CD4-positive, CD25-positive, alpha-beta regulatory T cell (primary cell): ENCODE measurements around the gene NETO2. TPM values are rescaled to one million over a fixed set of nuclear protein-coding genes. Genes with fewer than 3 reads are reported as not detected.
"Not testable (repeated sequence)": the region's sequence is repeated elsewhere in the genome, so short reads cannot be mapped to it uniquely, and the experiment has no call there.

Experiments
- ATAC-seq, 2 donors: fragments of 150-1000 bp; cut with Tn5 transposase; one replicate each; pipeline ENCODE4 v1.10.0; 2021; ENCODE audit warnings: low read depth in 2 of 2, moderate number of reproducible peaks in 2 of 2, moderate library complexity in 1 of 2
- DNase-seq, 3 donors: peaks; one replicate each; pipeline versions ENCODE4 v3.0.0 to v3.0.0-alpha.2; 2012 to 2022; ENCODE audit warnings: mixed read lengths in 1 of 3
- H3K27ac ChIP-seq: one replicate; pipeline ENCODE4 v1.7.0; 2013; ENCODE audit warnings: mild to moderate bottlenecking, low read length; ENCODE audit not compliant: insufficient read depth, poor library complexity, severe bottlenecking
- H3K27me3 ChIP-seq: one replicate; pipeline ENCODE4 v1.7.0; 2013; ENCODE audit warnings: low read length; ENCODE audit not compliant: control insufficient read depth, insufficient read depth
- H3K36me3 ChIP-seq: one replicate; pipeline ENCODE4 v1.7.0; 2013; ENCODE audit warnings: mild to moderate bottlenecking, low read length, moderate library complexity; ENCODE audit not compliant: control insufficient read depth, insufficient read depth
- H3K4me1 ChIP-seq: 2 replicates; pipeline ENCODE4 v1.7.0; 2013; ENCODE audit warnings: mild to moderate bottlenecking, low read length; ENCODE audit not compliant: insufficient read depth, control insufficient read depth, poor library complexity, severe bottlenecking
- H3K4me3 ChIP-seq: one replicate; pipeline ENCODE4 v1.7.0; 2013; ENCODE audit warnings: low read depth, mild to moderate bottlenecking, low read length, moderate library complexity
- H3K9me3 ChIP-seq, 2 experiments: 1 replicate in 1 of 2; 2 replicates in 1 of 2; pipeline ENCODE4 v1.7.0; 2013; ENCODE audit warnings: low read length in 2 of 2, mild to moderate bottlenecking in 1 of 2, moderate library complexity in 1 of 2; ENCODE audit not compliant: control insufficient read depth in 2 of 2
- H3K27ac Mint-ChIP-seq, 3 donors: one replicate each; pipeline ENCODE4 v1.8.0; 2020 to 2022; ENCODE audit warnings: mild to moderate bottlenecking in 3 of 3, mixed read lengths in 3 of 3, moderate library complexity in 2 of 3
- H3K27me3 Mint-ChIP-seq: one replicate; pipeline ENCODE4 v1.8.0; 2022; ENCODE audit warnings: mild to moderate bottlenecking, mixed read lengths
- H3K36me3 Mint-ChIP-seq: one replicate; pipeline ENCODE4 v1.8.0; 2020; ENCODE audit warnings: mixed read lengths
- H3K4me1 Mint-ChIP-seq, 4 donors: one replicate each; pipeline ENCODE4 v1.8.0; 2020 to 2022; ENCODE audit warnings: mixed read lengths in 4 of 4, mild to moderate bottlenecking in 1 of 4
- H3K4me3 Mint-ChIP-seq, 4 donors: one replicate each; pipeline ENCODE4 v1.8.0; 2020 to 2022; ENCODE audit warnings: mild to moderate bottlenecking in 4 of 4, mixed read lengths in 4 of 4, moderate library complexity in 3 of 4
- H3K9me3 Mint-ChIP-seq, 7 donors: one replicate each; pipeline ENCODE4 v1.8.0; 2020 to 2022; ENCODE audit warnings: mixed read lengths in 7 of 7, mild to moderate bottlenecking in 3 of 7, moderate library complexity in 2 of 7
- polyA plus RNA-seq, 4 donors: library from polyadenylated mRNA; unstranded; fragments of 300-500 nt; fragmentation: Illumina TruSeq; gene quantifications; one replicate each; pipeline ENCODE4 v1.2.3, GENCODE V29; 2021
- total RNA-seq: library from RNA; stranded (reverse); gene quantifications from one replicate; pipeline ENCODE4 v1.2.3, GENCODE V29; 2022

NETO2 gene
- total and polyA plus RNA-seq, 5 donors from 2014 or later, result 4.6 to 9.2 (median 7.1) TPM

DNA sequence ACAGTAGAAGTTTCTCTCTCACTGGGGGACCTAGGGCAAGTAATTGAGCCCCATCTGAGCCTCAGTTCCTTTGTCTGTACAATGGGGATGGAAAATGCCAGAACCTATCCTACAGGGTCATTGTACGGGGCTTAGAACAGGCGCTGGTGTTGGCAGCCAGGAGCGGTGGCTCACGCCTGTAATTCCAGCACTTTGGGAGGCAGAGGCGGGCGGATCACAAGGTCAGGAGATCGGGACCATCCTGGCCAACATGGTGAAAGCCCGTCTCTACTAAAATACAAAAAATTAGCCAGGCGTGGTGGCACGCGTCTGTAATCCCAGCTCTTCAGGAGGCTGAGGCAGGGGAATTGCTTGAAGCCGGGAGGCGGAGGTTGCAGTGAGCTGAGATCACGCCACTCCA is 87.7 kb downstream of the NETO2 start:
- not testable (repeated sequence) for H3K9me3 Mint-ChIP-seq, ATAC-seq, DNase-seq

DNA sequence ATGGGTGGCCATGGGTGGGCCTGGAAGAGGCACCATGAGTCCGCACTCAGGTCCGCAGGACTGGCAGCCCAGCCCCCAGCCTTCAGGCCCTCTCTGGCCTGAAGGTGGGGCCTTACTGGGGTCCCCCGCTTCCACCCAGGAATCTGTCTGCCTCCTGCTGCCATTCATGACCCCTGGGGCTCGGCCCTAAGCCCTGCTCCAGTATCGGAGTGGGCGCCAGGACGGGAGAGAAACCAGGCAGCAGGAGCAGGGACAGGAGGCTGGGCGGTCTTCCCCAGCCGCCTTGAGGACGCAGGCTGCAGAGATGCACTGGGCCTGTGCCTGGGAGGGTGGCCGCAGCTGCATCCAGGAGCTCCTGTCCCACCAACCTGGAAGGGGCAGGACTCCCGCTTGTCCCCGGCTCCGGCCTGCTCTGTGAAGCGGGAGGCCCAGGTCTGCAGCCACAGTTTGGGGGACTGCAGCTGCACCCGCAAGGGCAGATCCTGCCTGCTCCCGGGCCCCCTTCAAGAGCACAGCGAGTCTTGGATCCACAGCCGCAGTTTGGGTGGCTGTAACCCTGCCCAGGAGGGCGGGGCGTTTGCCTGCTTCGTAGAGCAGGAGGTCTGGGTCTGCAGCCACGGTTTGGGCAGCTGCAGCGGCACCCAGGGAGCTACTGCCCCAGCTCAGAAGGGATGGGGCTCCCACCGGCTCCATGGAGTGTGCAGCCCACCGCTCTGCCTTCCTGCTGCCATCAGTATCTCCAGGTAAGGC is 88.4 kb downstream of the NETO2 start:
- Histone ChIP-seq H3K27me3 (no peaks in the 10 kb centered on the region), H3K36me3 (no peaks in the 10 kb centered on the region), H3K27ac (no peak overlapping the region), H3K9me3 (no peaks in the 10 kb centered on the region), H3K4me1 (no peaks in the 10 kb centered on the region), H3K4me3 (no peak overlapping the region)
- Mint-ChIP-seq H3K9me3 (no peaks in the 10 kb centered on the region), H3K4me1 (no peaks in the 10 kb centered on the region), H3K27me3 (no peaks in the 10 kb centered on the region), H3K27ac (no peak overlapping the region), H3K4me3 (no peak overlapping the region), H3K36me3 (no peaks in the 10 kb centered on the region)
- no peak for DNase-seq
- ATAC-seq, result no peak

More for the DNA sequence above, 87.7 kb downstream of the NETO2 start:
- H3K4me3 Mint-ChIP-seq, H3K27ac Mint-ChIP-seq, H3K27me3 ChIP-seq, H3K4me1 Mint-ChIP-seq, H3K36me3 Mint-ChIP-seq, H3K27me3 Mint-ChIP-seq, H3K36me3 ChIP-seq, H3K4me1 ChIP-seq, H3K4me3 ChIP-seq, H3K27ac ChIP-seq, H3K9me3 ChIP-seq: not testable (repeated sequence)

DNA sequence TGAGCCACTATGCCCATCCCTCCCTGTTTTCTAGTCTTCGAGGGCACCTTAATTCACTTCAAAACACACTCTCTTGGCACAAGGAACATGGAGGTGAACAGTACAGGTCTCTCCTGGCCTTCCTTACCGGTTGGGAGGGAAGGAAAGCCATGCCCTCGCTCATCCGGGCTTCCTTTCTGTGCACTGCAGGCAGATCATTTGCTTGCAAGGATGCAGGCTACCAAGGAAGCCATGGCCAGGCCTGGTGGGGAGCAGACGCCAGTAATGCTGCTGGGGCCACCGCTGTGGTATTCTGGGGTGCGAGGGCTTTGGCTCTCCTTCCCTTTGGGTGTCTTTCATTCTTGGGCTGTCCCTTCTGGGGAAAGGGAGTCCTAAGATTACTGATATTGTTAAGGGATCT is 89.4 kb downstream of the NETO2 start:
- no peak overlapping the region for H3K4me3 Mint-ChIP-seq
- no peaks in the 10 kb centered on the region for H3K4me1 Mint-ChIP-seq
- DNase-seq, result no peak
- Histone ChIP-seq H3K36me3 (no peaks in the 10 kb centered on the region), H3K4me1 (no peaks in the 10 kb centered on the region), H3K9me3 (no peaks in the 10 kb centered on the region), H3K4me3 (no peak overlapping the region), H3K27ac (no peak overlapping the region), H3K27me3 (no peaks in the 10 kb centered on the region)
- no peak for ATAC-seq
- no peaks in the 10 kb centered on the region for H3K36me3 Mint-ChIP-seq
- no peak overlapping the region for H3K27ac Mint-ChIP-seq
- H3K27me3 Mint-ChIP-seq, result no peaks in the 10 kb centered on the region
- no peaks in the 10 kb centered on the region for H3K9me3 Mint-ChIP-seq

DNA sequence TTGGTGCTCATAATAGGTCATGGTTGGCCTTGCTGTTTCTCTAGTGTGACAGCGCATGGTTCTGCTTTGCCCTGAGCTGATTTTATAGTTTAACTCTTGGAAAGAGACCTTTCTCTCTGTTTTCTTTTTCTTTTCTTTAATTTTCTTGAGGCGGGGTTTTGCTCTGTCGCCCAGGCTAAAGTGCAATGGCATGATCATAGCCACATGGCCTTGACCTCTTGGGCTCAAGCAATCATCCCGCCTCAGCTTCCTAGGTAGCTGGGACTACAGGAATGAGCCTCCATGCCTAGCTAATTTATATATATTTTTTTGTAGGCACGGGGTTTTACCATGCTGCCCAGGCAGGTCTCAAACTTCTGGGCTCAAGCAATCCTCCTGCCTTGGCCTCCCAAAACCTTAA is 89.8 kb downstream of the NETO2 start:
- Mint-ChIP-seq H3K4me1 (no peaks in the 10 kb centered on the region), H3K27me3 (no peaks in the 10 kb centered on the region), H3K27ac (no peak overlapping the region), H3K4me3 (no peak overlapping the region), H3K9me3 (no peaks in the 10 kb centered on the region), H3K36me3 (no peaks in the 10 kb centered on the region)
- Histone ChIP-seq H3K36me3 (no peaks in the 10 kb centered on the region), H3K9me3 (no peaks in the 10 kb centered on the region), H3K4me3 (no peak overlapping the region), H3K4me1 (no peaks in the 10 kb centered on the region), H3K27me3 (no peaks in the 10 kb centered on the region), H3K27ac (no peak overlapping the region)
- ATAC-seq (no peak), DNase-seq (no peak)

DNA sequence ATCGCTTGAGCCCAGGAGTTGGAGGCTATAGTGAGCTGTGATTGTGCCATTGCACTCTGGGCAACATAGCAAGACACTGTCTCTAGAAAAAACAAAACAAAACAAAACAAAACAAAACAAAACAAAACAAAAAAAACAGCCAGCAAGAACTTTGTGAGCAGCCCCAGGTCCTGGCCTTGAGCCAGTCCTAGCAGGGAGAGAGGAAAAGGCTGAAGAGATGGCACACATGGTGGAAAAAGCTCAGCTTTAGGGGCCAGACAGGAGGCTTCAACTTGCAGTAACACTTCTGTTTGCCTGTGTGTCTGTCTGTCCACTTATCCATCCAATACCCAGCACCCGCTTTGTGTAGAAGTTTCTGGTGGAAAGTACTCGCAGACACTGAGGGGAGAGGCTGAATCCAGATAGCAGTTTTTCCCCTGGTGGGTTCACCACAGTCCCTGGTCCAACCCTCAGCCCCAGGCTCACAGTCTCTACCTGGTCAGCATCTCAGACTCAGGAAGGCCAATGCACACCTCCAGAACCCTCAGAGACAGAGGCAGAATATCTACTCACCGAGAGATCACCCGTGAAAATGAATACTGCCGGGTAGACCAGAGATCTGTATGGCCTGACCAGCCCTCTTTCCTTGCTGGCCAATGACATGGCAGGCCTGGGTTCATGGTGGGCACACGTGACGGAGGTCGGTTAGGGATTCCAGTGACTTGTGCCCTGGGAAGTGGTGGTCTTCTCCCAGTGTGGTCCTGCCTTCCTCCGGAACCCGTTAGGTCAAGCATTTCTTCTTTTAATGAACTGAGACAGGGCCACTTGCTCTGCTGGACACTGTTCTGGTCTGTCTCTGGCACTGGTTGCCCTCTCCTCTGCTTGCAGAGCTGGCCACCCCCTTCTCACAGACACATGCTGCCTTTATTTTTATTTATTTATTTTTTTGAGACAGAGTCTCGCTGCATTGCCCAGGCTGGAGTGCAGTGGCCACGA is 90.8 kb downstream of the NETO2 start:
- Mint-ChIP-seq H3K9me3 (no peaks in the 10 kb centered on the region), H3K4me3 (no peak overlapping the region), H3K27me3 (no peaks in the 10 kb centered on the region), H3K27ac (no peak overlapping the region), H3K36me3 (no peaks in the 10 kb centered on the region), H3K4me1 (no peaks in the 10 kb centered on the region)
- H3K27ac ChIP-seq, result no peak overlapping the region
- ATAC-seq, result no peak
- H3K27me3 ChIP-seq, result no peaks in the 10 kb centered on the region
- H3K9me3 ChIP-seq, result no peaks in the 10 kb centered on the region
- no peaks in the 10 kb centered on the region for H3K36me3 ChIP-seq
- H3K4me3 ChIP-seq, result no peak overlapping the region
- no peak for DNase-seq
- H3K4me1 ChIP-seq, result no peaks in the 10 kb centered on the region

DNA sequence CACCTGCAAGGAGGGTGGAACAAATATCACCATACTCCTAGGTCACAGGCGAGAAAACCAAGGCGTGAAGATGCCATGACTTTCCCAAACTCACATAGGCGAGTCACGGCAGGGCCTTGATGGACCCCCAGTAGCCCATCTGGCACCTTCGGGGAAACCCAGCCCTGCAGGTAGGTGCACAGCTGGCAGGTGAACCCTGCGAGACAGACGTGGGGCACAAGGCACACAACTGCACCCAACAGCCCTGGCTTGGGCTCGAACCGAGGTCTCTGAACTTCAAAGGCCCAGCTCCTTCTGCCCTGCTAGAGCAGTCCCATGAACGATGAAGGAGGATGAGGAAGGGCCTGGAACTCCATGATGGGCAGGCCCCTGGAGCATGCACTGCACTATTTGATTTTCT is 92.7 kb downstream of the NETO2 start:
- Mint-ChIP-seq H3K9me3 (no peaks in the 10 kb centered on the region), H3K4me3 (no peak overlapping the region), H3K36me3 (no peaks in the 10 kb centered on the region), H3K27ac (no peak overlapping the region), H3K27me3 (no peaks in the 10 kb centered on the region), H3K4me1 (peaks cover 0 to 2% (median under 1%) of the 10 kb centered on the region in 4 donors)
- ATAC-seq (no peak), DNase-seq (no peak)
- Histone ChIP-seq H3K27ac (no peak overlapping the region), H3K36me3 (no peaks in the 10 kb centered on the region), H3K9me3 (no peaks in the 10 kb centered on the region), H3K27me3 (no peaks in the 10 kb centered on the region), H3K4me1 (no peaks in the 10 kb centered on the region), H3K4me3 (no peak overlapping the region)

DNA sequence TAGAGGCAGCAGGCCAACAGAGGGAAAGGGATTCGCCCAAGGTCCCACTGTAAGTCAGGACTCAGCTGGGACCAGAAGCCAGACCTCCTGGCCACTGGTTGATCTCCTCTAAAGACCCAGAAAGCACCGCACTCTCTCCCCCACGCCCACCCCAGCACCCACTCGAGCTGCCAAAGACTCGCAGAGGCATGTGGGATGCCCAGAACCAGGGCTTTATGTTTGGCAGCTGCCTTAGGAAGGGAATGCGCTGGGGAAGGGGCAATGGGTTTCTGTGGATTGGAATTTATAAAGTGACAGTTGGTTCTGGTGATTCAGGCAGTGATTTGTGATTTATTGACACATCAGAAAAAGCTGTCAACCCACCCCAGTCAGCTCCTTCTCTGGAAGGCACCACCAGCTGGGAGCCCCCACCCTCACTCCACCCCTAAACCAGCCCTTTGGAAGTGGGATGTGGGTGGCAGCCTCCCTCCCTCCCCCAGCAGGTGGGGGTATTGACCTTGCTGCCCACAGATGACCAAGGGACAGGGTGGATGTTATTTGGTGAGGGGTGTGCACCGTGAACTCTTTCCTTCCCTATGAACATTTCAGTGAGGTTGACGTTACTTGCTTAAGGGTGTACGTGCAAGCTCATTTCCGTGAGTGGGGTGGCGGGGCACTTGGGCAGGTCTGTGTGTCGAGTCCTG is 93.7 kb downstream of the NETO2 start:
- peaks cover 2 to 11% (median 5%) of the 10 kb centered on the region in 4 donors for H3K4me1 Mint-ChIP-seq
- Histone ChIP-seq H3K27ac (no peak overlapping the region), H3K36me3 (no peaks in the 10 kb centered on the region), H3K9me3 (no peaks in the 10 kb centered on the region), H3K27me3 (no peaks in the 10 kb centered on the region), H3K4me1 (peaks cover 6% of the 10 kb centered on the region), H3K4me3 (no peak overlapping the region)
- no peaks in the 10 kb centered on the region for H3K9me3 Mint-ChIP-seq
- DNase-seq, result no peak
- no peak overlapping the region for H3K27ac Mint-ChIP-seq
- H3K36me3 Mint-ChIP-seq, result no peaks in the 10 kb centered on the region
- no peaks in the 10 kb centered on the region for H3K27me3 Mint-ChIP-seq
- ATAC-seq, result no peak
- peak overlapping the region in 1 of 4 donors; percentile 34 for H3K4me3 Mint-ChIP-seq
